Measurements from ENCODE around the gene NR4A1.

GRCh38 chr12:52082988-52083637 is 31.9 kb downstream of the NR4A1 start:
- no peak for TF ChIP-seq BACH1 (IDR thresholded peaks at IDR 0.05; ENCODE audit: borderline replicate concordance)
- no peak for TF ChIP-seq ATF2 (IDR thresholded peaks at IDR 0.05; ENCODE audit: low read length)
